ENCODE data around the gene SORCS2.

GRCh38 chr4:7668271-7668670 is 475.9 kb downstream of the SORCS2 start:
- TF ChIP-seq CTCF (IDR thresholded peaks at IDR 0.05; ENCODE audit: low read depth, low read length) = no peak
- TF ChIP-seq POLR2A (IDR thresholded peaks at IDR 0.05; ENCODE audit: extremely low read depth, insufficient read length) = no peak
- TF ChIP-seq MYC (IDR thresholded peaks at IDR 0.05; ENCODE audit: low read depth, low read length) = no peak
